Endometrial microvascular endothelial cells (primary cell): ENCODE measurements around the gene VWA7. TPM values are rescaled to one million over a fixed set of nuclear protein-coding genes. Genes with fewer than 3 reads are reported as not detected.

Source experiments
- in situ Hi-C: cut with HindIII; loops from 2 replicates; pipeline ENCODE4 v1.10.0; 2017; ENCODE audit warnings: low sequenced_read_pairs, low pct_unique_long_range_greater_than_20kb; ENCODE audit errors: inconsistent ontology term
- total RNA-seq: library from RNA; depleted of rRNA; stranded (reverse); fragments of >200 nt; gene quantifications from one replicate; pipeline ENCODE4 v1.2.3, GENCODE V29; 2015; ENCODE audit errors: inconsistent ontology term

The VWA7 gene
- total RNA-seq, 1 donor from 2014 or later: not detected

- in situ Hi-C loops: no loop called here
Observed at GRCh38 chr6:31780507-31781243, 3.5 kb upstream of the VWA7 start.

- in situ Hi-C loops: no loop called here
Observed at GRCh38 chr6:31779908-31780307, 2.8 kb upstream of the VWA7 start.

GRCh38 chr6:31778999-31779885 lies 2.1 kb upstream of the VWA7 start:
- in situ Hi-C loops: no loop called here

- in situ Hi-C loops: no loop called here
Observed at GRCh38 chr6:31778193-31778592, 1.1 kb upstream of the VWA7 start.

GRCh38 chr6:31777667-31778050 lies 531 bp upstream of the VWA7 start:
- in situ Hi-C loops: no loop called here

GRCh38 chr6:31776485-31776988 lies 591 bp downstream of the VWA7 start:
- in situ Hi-C loops: no loop called here

GRCh38 chr6:31775633-31776484 lies 1.3 kb downstream of the VWA7 start:
- in situ Hi-C loops: no loop called here

GRCh38 chr6:31775184-31775583 lies 1.9 kb downstream of the VWA7 start:
- in situ Hi-C loops: no loop called here

- in situ Hi-C loops: no loop called here
Observed at GRCh38 chr6:31771992-31772358, 5.2 kb downstream of the VWA7 start.

GRCh38 chr6:31770860-31771259 lies 6.3 kb downstream of the VWA7 start:
- in situ Hi-C loops: no loop called here

- in situ Hi-C loops: no loop called here
Observed at GRCh38 chr6:31769684-31770371, 7.3 kb downstream of the VWA7 start.

- in situ Hi-C loops: no loop called here
Observed at GRCh38 chr6:31768363-31769257, 8.5 kb downstream of the VWA7 start.

- in situ Hi-C loops: no loop called here
Observed at GRCh38 chr6:31767096-31767645, 10.0 kb downstream of the VWA7 start.

GRCh38 chr6:31765910-31766794 lies 11.0 kb downstream of the VWA7 start:
- in situ Hi-C loops: no loop called here

- in situ Hi-C loops: no loop called here
Observed at GRCh38 chr6:31765559-31765909, 11.6 kb downstream of the VWA7 start.

GRCh38 chr6:31764198-31764597 lies 12.9 kb downstream of the VWA7 start:
- in situ Hi-C loops: no loop called here

GRCh38 chr6:31763619-31763940 lies 13.5 kb downstream of the VWA7 start:
- in situ Hi-C loops: no loop called here
